ENCODE results near the gene CACYBP. TPM values are rescaled to one million over a fixed set of nuclear protein-coding genes. Genes with fewer than 3 reads are reported as not detected.

The CACYBP gene
- total and polyA plus RNA-seq, 2 of the 13 experiments (the other 11 are each of a cell fraction or from before 2014, with no cell fraction given), result 18.4 to 183 TPM

- peak; percentile 2; the same call in 1 of the 2 replicates for TF ChIP-seq E2F2 (CRISPR knock-in tag; IDR thresholded peaks at IDR 0.05; ENCODE audit: borderline replicate concordance)
- peak; percentile 78; the same call in 1 of the 2 replicates for TF ChIP-seq ZNF235 (CRISPR knock-in tag; IDR thresholded peaks at IDR 0.05; ENCODE audit: borderline replicate concordance)
- 0 out of 2 replicates have a peak, but pooled peaks have one; percentile 7 for TF ChIP-seq AKAP8 (CRISPR knock-in tag; IDR thresholded peaks at IDR 0.05)
- TF ChIP-seq ASH2L (IDR thresholded peaks at IDR 0.05; ENCODE audit: insufficient read length, low read depth, low read length), result peak; percentile 90
- TF ChIP-seq ZFP91 (CRISPR knock-in tag; IDR thresholded peaks at IDR 0.05; ENCODE audit: borderline replicate concordance), result peak; percentile 74; the same call in 1 of the 2 replicates
- TF ChIP-seq MXD3 (CRISPR knock-in tag; IDR thresholded peaks at IDR 0.05), result no peak; the same call in 1 of the 2 replicates
- peak; percentile 99 for TF ChIP-seq KAT8 (CRISPR knock-in tag; IDR thresholded peaks at IDR 0.05)
- peak; percentile 51; the same call in 1 of the 2 replicates for TF ChIP-seq MXD1 (CRISPR knock-in tag; IDR thresholded peaks at IDR 0.05)
- no peak for TF ChIP-seq ZFP90 (CRISPR knock-in tag; IDR thresholded peaks at IDR 0.05; ENCODE audit: borderline replicate concordance)
- TF ChIP-seq DNMT3B (CRISPR knock-in tag; conservative IDR thresholded peaks at IDR 0.05), result 0 out of 2 replicates have a peak, but pooled peaks have one; percentile 1
- TF ChIP-seq SP2 (CRISPR knock-in tag; IDR thresholded peaks at IDR 0.05), result peak; percentile 57; the same call in 1 of the 2 replicates
- 0 out of 2 replicates have a peak, but pooled peaks have one; percentile 38 for TF ChIP-seq NR0B2 (CRISPR knock-in tag; IDR thresholded peaks at IDR 0.05)
- TF ChIP-seq MAFG (CRISPR knock-in tag; IDR thresholded peaks at IDR 0.05), result no peak
- peak; percentile 21; the same call in 1 of the 2 replicates for TF ChIP-seq ZNF839 (CRISPR knock-in tag; IDR thresholded peaks at IDR 0.05; ENCODE audit: borderline replicate concordance)
- TF ChIP-seq PAXIP1 (CRISPR knock-in tag; conservative IDR thresholded peaks at IDR 0.05), result 0 out of 2 replicates have a peak, but pooled peaks have one; percentile 12
- peak; percentile 17 for TF ChIP-seq KDM3A (CRISPR knock-in tag; IDR thresholded peaks at IDR 0.05; ENCODE audit: low read depth)
- TF ChIP-seq CREBL2 (CRISPR knock-in tag; IDR thresholded peaks at IDR 0.05; ENCODE audit: borderline replicate concordance), result no peak
- peak; percentile 95 for TF ChIP-seq PHF20 (CRISPR knock-in tag; IDR thresholded peaks at IDR 0.05)
- 0 out of 2 replicates have a peak, but pooled peaks have one; percentile 13 for TF ChIP-seq FOXC1 (CRISPR knock-in tag; IDR thresholded peaks at IDR 0.05; ENCODE audit: borderline replicate concordance)
Observed at GRCh38 chr1:174999216-174999935, 371 bp upstream of the CACYBP start (continued).

Measured in HepG2 (cell line).